Measurements from ENCODE around the gene R3HDM2.

R3HDM2 gene

DNA sequence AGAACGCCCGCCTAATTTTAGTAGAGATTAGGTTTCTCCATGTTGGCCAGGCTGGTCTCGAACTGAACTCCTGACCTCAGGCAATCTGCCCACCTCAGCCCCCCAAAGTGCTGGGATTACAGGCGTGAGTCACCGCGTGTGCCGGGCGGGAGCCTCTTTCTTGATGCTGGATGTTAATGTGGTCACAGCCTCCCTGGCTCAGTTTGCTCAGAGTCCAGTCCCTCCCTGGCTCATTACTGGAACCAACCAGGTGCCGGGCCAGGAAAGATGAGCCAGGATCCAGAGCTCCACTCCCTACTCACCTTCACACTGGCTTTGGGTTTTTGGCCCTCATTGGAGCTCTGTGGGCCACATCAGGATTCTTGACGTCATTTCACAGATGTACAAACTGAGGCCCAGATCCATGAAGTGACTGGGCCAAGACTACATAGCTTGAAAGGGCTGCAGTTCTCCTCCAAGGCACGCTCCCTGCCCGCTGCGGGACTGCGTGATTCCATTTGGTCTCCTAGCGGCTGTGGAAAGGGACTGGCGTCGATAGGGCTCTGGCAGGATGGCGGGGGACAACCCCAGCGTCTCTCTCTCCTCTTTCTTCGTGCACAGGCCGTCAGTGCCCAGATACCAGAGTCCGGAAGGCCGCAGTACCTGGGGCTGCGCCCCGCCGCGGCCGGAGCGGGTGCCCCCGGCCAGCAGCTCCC, 206.4 kb downstream of the R3HDM2 start:
- Histone ChIP-seq H2BK12ac (ENCODE audit: low read length) (peak overlapping the region; percentile 87), H3K4me3 (ENCODE audit: low read length in 2 of 2) (no peak overlapping the region), H3K14ac (ENCODE audit: low read length) (no peak overlapping the region), H3K27ac (replicated peaks; ENCODE audit: low read length) (no peak overlapping the region), H3K23ac (ENCODE audit: low read depth, low read length, poor library complexity) (peak overlapping the region; percentile 60), H2BK5ac (ENCODE audit: low read length) (no peak overlapping the region), H4K8ac (ENCODE audit: low read depth, low read length) (no peak overlapping the region), H2BK120ac (ENCODE audit: low read depth, low read length) (no peak overlapping the region), H3K4me1 (ENCODE audit: control insufficient read depth in 2 of 2, insufficient read depth in 1 of 2, low read depth in 1 of 2, low read length in 2 of 2) (peaks cover 26 to 34% of the 10 kb centered on the region in 2 donors), H2BK15ac (ENCODE audit: low read length) (peak overlapping the region; percentile 55), H3K36me3 (replicated peaks in 1 of 2; ENCODE audit: control insufficient read depth in 2 of 2, insufficient read depth in 2 of 2, low read length in 2 of 2) (no peaks in the 10 kb centered on the region), H3K9me3 (replicated peaks in 1 of 2; ENCODE audit: control insufficient read depth in 2 of 2, insufficient read depth in 1 of 2, low read depth in 1 of 2, low read length in 2 of 2) (peaks cover 0 to 4% of the 10 kb centered on the region in 2 donors), H3K4ac (ENCODE audit: low read length) (no peak overlapping the region), H3K18ac (ENCODE audit: low read length) (peak overlapping the region; percentile 62), H3K9ac (ENCODE audit: low read depth, low read length, poor library complexity) (no peak overlapping the region), H2AK5ac (ENCODE audit: low read depth, low read length) (peak overlapping the region; percentile 37), H3K27me3 (ENCODE audit: control insufficient read depth in 3 of 3, insufficient read depth in 3 of 3, low read depth in 1 of 3, low read length in 3 of 3) (peaks cover 40 to 86% (median 82%) of the 10 kb centered on the region in 3 experiments), H4K91ac (ENCODE audit: low read depth, low read length, poor library complexity) (no peak overlapping the region), H3K79me1 (ENCODE audit: low read depth, low read length) (no peaks in the 10 kb centered on the region), H2AFZ (ENCODE audit: low read length) (no peak overlapping the region), H3K4me2 (ENCODE audit: insufficient read depth, low read length, poor library complexity, severe bottlenecking) (no peak overlapping the region)
- no CpG with 5 or more reads among the region's 30 CpGs for WGBS, 2 donors (ENCODE audit: extremely low coverage in 2 of 2, insufficient read length in 2 of 2, insufficient replicate concordance in 1 of 2)
- no peak for DNase-seq (ENCODE audit: low spot score)

DNA sequence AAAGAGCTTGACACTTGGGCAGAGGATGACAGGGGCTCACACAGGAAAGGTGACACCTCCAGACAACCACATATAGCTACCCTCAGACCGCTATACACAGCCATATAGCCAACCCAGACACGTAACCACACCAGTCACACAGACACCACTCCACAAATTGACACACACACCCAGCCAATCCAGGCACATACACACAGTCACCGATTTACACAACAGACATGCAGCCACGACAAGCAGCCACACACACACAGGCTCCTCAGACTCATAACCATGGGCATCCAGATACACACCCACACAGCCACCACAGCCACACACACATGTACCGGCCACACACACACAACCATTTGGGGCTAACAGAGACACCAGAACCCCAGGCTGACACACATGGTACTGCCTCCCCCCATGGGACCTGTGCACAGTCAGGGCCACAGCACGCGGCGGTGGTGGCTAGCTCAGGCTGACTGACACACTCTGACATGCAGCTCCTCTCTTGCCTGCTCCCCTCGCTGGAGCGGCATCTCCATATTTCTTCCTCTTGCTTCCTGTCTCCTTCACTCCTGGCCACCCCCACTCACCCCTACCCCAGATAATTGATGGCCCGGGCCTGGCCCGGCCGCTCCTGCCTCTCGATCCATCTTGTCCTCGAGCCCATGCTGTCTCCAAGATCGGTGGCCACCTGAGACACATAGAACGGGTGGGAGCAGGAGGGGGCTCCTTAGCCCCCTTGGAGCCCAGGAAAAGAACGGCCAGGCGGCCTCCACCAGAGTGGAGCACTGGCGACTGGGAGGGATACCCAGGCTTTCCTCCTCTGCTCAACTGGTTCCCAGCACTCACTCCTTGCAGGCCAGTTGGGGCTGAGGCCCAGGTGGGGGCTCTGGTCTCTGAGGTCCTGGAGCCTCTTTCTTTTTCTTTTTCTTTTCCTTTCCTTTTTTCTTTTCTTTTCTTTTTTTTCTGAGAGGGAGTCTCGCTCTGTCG, 207.4 kb downstream of the R3HDM2 start:
- H3K9ac ChIP-seq (ENCODE audit: low read depth, low read length, poor library complexity) = no peak overlapping the region
- no peak overlapping the region for H2BK15ac ChIP-seq (ENCODE audit: low read length)
- H3K27ac ChIP-seq (replicated peaks; ENCODE audit: low read length) = no peak overlapping the region
- peaks cover 0 to 4% of the 10 kb centered on the region in 2 donors for H3K9me3 ChIP-seq (replicated peaks in 1 of 2; ENCODE audit: control insufficient read depth in 2 of 2, insufficient read depth in 1 of 2, low read depth in 1 of 2, low read length in 2 of 2)
- H2BK120ac ChIP-seq (ENCODE audit: low read depth, low read length) = no peak overlapping the region
- H4K91ac ChIP-seq (ENCODE audit: low read depth, low read length, poor library complexity) = no peak overlapping the region
- peaks cover 42 to 91% (median 91%) of the 10 kb centered on the region in 3 experiments for H3K27me3 ChIP-seq (ENCODE audit: control insufficient read depth in 3 of 3, insufficient read depth in 3 of 3, low read depth in 1 of 3, low read length in 3 of 3)
- no peak overlapping the region for H2AFZ ChIP-seq (ENCODE audit: low read length)
- H3K4ac ChIP-seq (ENCODE audit: low read length) = no peak overlapping the region
- no CpG with 5 or more reads among the region's 22 CpGs for WGBS, 2 donors (ENCODE audit: extremely low coverage in 2 of 2, insufficient read length in 2 of 2, insufficient replicate concordance in 1 of 2)
- no peaks in the 10 kb centered on the region for H3K36me3 ChIP-seq (replicated peaks in 1 of 2; ENCODE audit: control insufficient read depth in 2 of 2, insufficient read depth in 2 of 2, low read length in 2 of 2)
- no peak overlapping the region for H3K14ac ChIP-seq (ENCODE audit: low read length)
- peak overlapping the region; percentile 14 for H3K23ac ChIP-seq (ENCODE audit: low read depth, low read length, poor library complexity)
- H3K4me2 ChIP-seq (ENCODE audit: insufficient read depth, low read length, poor library complexity, severe bottlenecking) = no peak overlapping the region
- no peak overlapping the region for H2BK12ac ChIP-seq (ENCODE audit: low read length)
- no peak overlapping the region for H2BK5ac ChIP-seq (ENCODE audit: low read length)
- H3K4me1 ChIP-seq (ENCODE audit: control insufficient read depth in 2 of 2, insufficient read depth in 1 of 2, low read depth in 1 of 2, low read length in 2 of 2) = peaks cover 21 to 32% of the 10 kb centered on the region in 2 donors
- no peaks in the 10 kb centered on the region for H3K79me1 ChIP-seq (ENCODE audit: low read depth, low read length)
- DNase-seq (ENCODE audit: low spot score) = no peak
- H3K18ac ChIP-seq (ENCODE audit: low read length) = no peak overlapping the region
- H4K8ac ChIP-seq (ENCODE audit: low read depth, low read length) = no peak overlapping the region
- no peak overlapping the region for H3K4me3 ChIP-seq (ENCODE audit: low read length in 2 of 2)
- H2AK5ac ChIP-seq (ENCODE audit: low read depth, low read length) = peak overlapping the region; percentile 10

DNA sequence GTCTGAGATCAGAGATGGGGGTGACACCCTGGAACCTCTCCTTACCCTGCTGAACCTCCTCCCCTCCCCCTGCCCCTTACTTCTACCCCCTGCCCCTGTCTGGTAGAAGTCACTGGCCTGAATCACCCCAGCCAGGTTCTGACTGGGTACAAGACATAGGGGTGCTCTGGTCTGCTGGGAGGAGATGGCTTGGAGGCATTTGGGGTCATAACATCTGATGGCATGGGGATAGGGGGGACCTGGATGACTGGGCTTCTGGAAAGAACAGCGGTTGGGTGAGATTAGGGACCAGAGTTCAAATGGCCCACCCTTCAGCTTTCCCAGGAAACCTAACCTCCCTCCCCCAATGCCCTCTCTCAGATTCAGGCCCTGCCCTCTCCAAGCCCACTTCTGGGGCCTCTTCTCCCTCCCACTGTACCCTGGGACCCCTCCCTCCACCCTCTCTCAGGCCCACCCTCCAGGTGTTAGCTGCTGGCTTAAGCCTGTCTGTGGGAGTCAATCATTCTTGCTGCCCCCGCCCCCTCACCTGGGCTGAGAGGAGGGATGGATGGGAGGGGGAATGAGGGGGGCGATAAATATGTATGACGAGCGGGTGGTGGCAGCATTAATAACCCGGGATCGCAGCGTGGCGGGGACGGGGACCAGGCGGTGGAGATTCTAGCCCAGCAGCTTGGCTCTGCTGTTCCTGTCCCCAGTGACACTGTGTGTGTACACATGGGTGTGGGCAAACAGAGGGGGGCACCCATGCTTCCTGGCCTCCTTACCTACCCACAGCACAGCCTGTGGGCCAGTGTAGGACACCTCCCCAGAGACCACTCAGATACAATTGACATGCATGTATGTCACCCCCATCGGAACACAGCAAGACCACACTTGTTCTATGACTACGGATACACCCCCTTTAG, 208.3 kb downstream of the R3HDM2 start:
- H3K4ac ChIP-seq (ENCODE audit: low read length) = no peak overlapping the region
- no peak for DNase-seq (ENCODE audit: low spot score)
- no peak overlapping the region for H4K8ac ChIP-seq (ENCODE audit: low read depth, low read length)
- no peak overlapping the region for H3K9ac ChIP-seq (ENCODE audit: low read depth, low read length, poor library complexity)
- H2AFZ ChIP-seq (ENCODE audit: low read length) = no peak overlapping the region
- no peak overlapping the region for H2BK5ac ChIP-seq (ENCODE audit: low read length)
- H2BK120ac ChIP-seq (ENCODE audit: low read depth, low read length) = no peak overlapping the region
- H3K9me3 ChIP-seq (replicated peaks in 1 of 2; ENCODE audit: control insufficient read depth in 2 of 2, insufficient read depth in 1 of 2, low read depth in 1 of 2, low read length in 2 of 2) = peaks cover 0 to 4% of the 10 kb centered on the region in 2 donors
- peaks cover 49 to 98% (median 96%) of the 10 kb centered on the region in 3 experiments for H3K27me3 ChIP-seq (ENCODE audit: control insufficient read depth in 3 of 3, insufficient read depth in 3 of 3, low read depth in 1 of 3, low read length in 3 of 3)
- no CpG with 5 or more reads among the region's 13 CpGs for WGBS, 2 donors (ENCODE audit: extremely low coverage in 2 of 2, insufficient read length in 2 of 2, insufficient replicate concordance in 1 of 2)
- no peak overlapping the region for H4K91ac ChIP-seq (ENCODE audit: low read depth, low read length, poor library complexity)
- peaks cover 23 to 31% of the 10 kb centered on the region in 2 donors for H3K4me1 ChIP-seq (ENCODE audit: control insufficient read depth in 2 of 2, insufficient read depth in 1 of 2, low read depth in 1 of 2, low read length in 2 of 2)
- H2BK12ac ChIP-seq (ENCODE audit: low read length) = no peak overlapping the region
- H3K23ac ChIP-seq (ENCODE audit: low read depth, low read length, poor library complexity) = no peak overlapping the region
- peak overlapping the region; percentile 54 for H3K18ac ChIP-seq (ENCODE audit: low read length)
- H3K4me3 ChIP-seq (ENCODE audit: low read length in 2 of 2) = no peak overlapping the region
- H3K27ac ChIP-seq (replicated peaks; ENCODE audit: low read length) = no peak overlapping the region
- no peak overlapping the region for H3K4me2 ChIP-seq (ENCODE audit: insufficient read depth, low read length, poor library complexity, severe bottlenecking)
- no peak overlapping the region for H2BK15ac ChIP-seq (ENCODE audit: low read length)
- H3K36me3 ChIP-seq (replicated peaks in 1 of 2; ENCODE audit: control insufficient read depth in 2 of 2, insufficient read depth in 2 of 2, low read length in 2 of 2) = no peaks in the 10 kb centered on the region
- H2AK5ac ChIP-seq (ENCODE audit: low read depth, low read length) = no peak overlapping the region
- no peak overlapping the region for H3K14ac ChIP-seq (ENCODE audit: low read length)
- no peaks in the 10 kb centered on the region for H3K79me1 ChIP-seq (ENCODE audit: low read depth, low read length)
